Measurements from ENCODE around the gene ELAPOR2. TPM values are rescaled to one million over a fixed set of nuclear protein-coding genes. Genes with fewer than 3 reads are reported as not detected.

Gene ELAPOR2
- total RNA-seq, 1 experiment from 2014 or later = 4.6 TPM

GRCh38 chr7:87013840-87014190, 45.6 kb downstream of the ELAPOR2 start:
- no peaks in the 10 kb centered on the region for H3K36me3 Mint-ChIP-seq (ENCODE audit: insufficient read depth, unreplicated experiment)
- no peak overlapping the region for H3K4me3 Mint-ChIP-seq (ENCODE audit: unreplicated experiment)
- no peak overlapping the region for H3K4me3 ChIP-seq (ENCODE audit: low read depth, low read length)
- TF ChIP-seq CTCF (IDR thresholded peaks at IDR 0.05; ENCODE audit: insufficient read depth in 1 of 2, low read depth in 1 of 2, low read length in 1 of 2, severe bottlenecking in 1 of 2, unreplicated experiment in 1 of 2) = peak in 1 of 2 experiments; percentile 10
- H3K4me1 ChIP-seq = no peaks in the 10 kb centered on the region
- peak in 1 of 2 experiments; percentile 4 for DNase-seq
- H3K9me3 ChIP-seq = no peaks in the 10 kb centered on the region
- H3K27me3 Mint-ChIP-seq (ENCODE audit: insufficient read depth, unreplicated experiment) = peaks cover 2% of the 10 kb centered on the region
- H3K27ac Mint-ChIP-seq (ENCODE audit: unreplicated experiment) = no peak overlapping the region
- no peaks in the 10 kb centered on the region for H3K4me1 Mint-ChIP-seq (ENCODE audit: low read depth, unreplicated experiment)
- CTCF ChIA-PET = interaction anchor here (0.6 to 0.8 kb wide), 2 partner anchors 134 to 138 kb away, joined by 4 to 5 read pairs; partner anchors contain the start of gene DMTF1
- H3K27me3 ChIP-seq (replicated peaks; ENCODE audit: control insufficient read depth, insufficient read depth, low read length) = no peaks in the 10 kb centered on the region
- BruUV-seq (replicated peaks) = no TSS peak
- POLR2A ChIA-PET = no interaction called here
- intact Hi-C loops (cut with micrococcal nuclease; ENCODE audit: unreplicated experiment) = no loop called here
- H3K36me3 ChIP-seq (ENCODE audit: control insufficient read depth, insufficient read depth, low read length) = no peaks in the 10 kb centered on the region
- no peaks in the 10 kb centered on the region for H3K9me3 Mint-ChIP-seq (ENCODE audit: unreplicated experiment)

- intact Hi-C loops (cut with micrococcal nuclease; ENCODE audit: unreplicated experiment) = no loop called here
- no peaks in the 10 kb centered on the region for H3K9me3 Mint-ChIP-seq (ENCODE audit: unreplicated experiment)
- no peak overlapping the region for H3K4me3 Mint-ChIP-seq (ENCODE audit: unreplicated experiment)
- H3K9me3 ChIP-seq = no peaks in the 10 kb centered on the region
- H3K36me3 ChIP-seq (ENCODE audit: control insufficient read depth, insufficient read depth, low read length) = no peaks in the 10 kb centered on the region
- no peak overlapping the region for H3K27ac Mint-ChIP-seq (ENCODE audit: unreplicated experiment)
- no TSS peak for BruUV-seq (replicated peaks)
- H3K36me3 Mint-ChIP-seq (ENCODE audit: insufficient read depth, unreplicated experiment) = no peaks in the 10 kb centered on the region
- H3K27me3 ChIP-seq (replicated peaks; ENCODE audit: control insufficient read depth, insufficient read depth, low read length) = no peaks in the 10 kb centered on the region
- no peak for TF ChIP-seq CTCF (IDR thresholded peaks at IDR 0.05; ENCODE audit: insufficient read depth in 1 of 2, low read depth in 1 of 2, low read length in 1 of 2, severe bottlenecking in 1 of 2, unreplicated experiment in 1 of 2)
- ChIA-PET POLR2A (no interaction called here), CTCF (interaction anchor here (0.6 to 0.8 kb wide), 2 partner anchors 135 to 139 kb away, joined by 4 to 5 read pairs; partner anchors contain the start of gene DMTF1)
- no peak overlapping the region for H3K4me3 ChIP-seq (ENCODE audit: low read depth, low read length)
- peaks cover 2% of the 10 kb centered on the region for H3K27me3 Mint-ChIP-seq (ENCODE audit: insufficient read depth, unreplicated experiment)
- H3K4me1 ChIP-seq = no peaks in the 10 kb centered on the region
- no peak for DNase-seq
- no peaks in the 10 kb centered on the region for H3K4me1 Mint-ChIP-seq (ENCODE audit: low read depth, unreplicated experiment)
Measured at GRCh38 chr7:87013136-87013839, 46.2 kb downstream of the ELAPOR2 start.

Other genes with a start within 250 kb of the ELAPOR2 start
- gene DMTF1, start 92.8 kb upstream of the ELAPOR2 start, total RNA-seq (2022) = 59.2 and 60.9 TPM in 2 replicates
- gene TMEM243, start 160.1 kb upstream of the ELAPOR2 start, total RNA-seq (2022) = 24.2 and 28.6 TPM in 2 replicates